Esophagus muscularis mucosa (tissue), 4 donors: ENCODE results near the gene KCNE2. TPM values are rescaled to one million over a fixed set of nuclear protein-coding genes. Genes with fewer than 3 reads are reported as not detected.
"Not testable (repeated sequence)": the region's sequence is repeated elsewhere in the genome, so short reads cannot be mapped to it uniquely, and the experiment has no call there.

ENCODE experiments used
- DNase-seq: peaks from one replicate; pipeline ENCODE4 v3.0.0-alpha.2; 2017; ENCODE audit errors: extremely low spot score
- H3K27ac ChIP-seq, 4 donors: fragments of 200-600 bp; sonication (generic); replicated peaks in 1 of 4; 1 replicate in 3 of 4; 2 replicates in 1 of 4; pipeline ENCODE4 v1.5.1; 2016 to 2019; ENCODE audit warnings: mild to moderate bottlenecking in 1 of 4
- H3K27me3 ChIP-seq, 4 donors: fragments of 200-600 bp; sonication (generic); one replicate each; pipeline versions ENCODE4 v1.5.1 to v1.6.0; 2016 to 2019
- H3K36me3 ChIP-seq, 4 donors: fragments of 200-600 bp; sonication (generic); one replicate each; pipeline ENCODE4 v1.5.1; 2016 to 2019
- H3K4me1 ChIP-seq, 4 donors: fragments of 200-600 bp; sonication (generic); one replicate each; pipeline ENCODE4 v1.5.1; 2016 to 2019
- H3K4me3 ChIP-seq, 4 donors: fragments of 200-600 bp; sonication (generic); 1 replicate in 2 of 4; 2 replicates in 2 of 4; pipeline ENCODE4 v1.5.1; 2016 to 2019; ENCODE audit warnings: mild to moderate bottlenecking in 4 of 4, moderate library complexity in 1 of 4
- H3K9me3 ChIP-seq, 4 donors: fragments of 200-600 bp; sonication (generic); 1 replicate in 3 of 4; 2 replicates in 1 of 4; pipeline ENCODE4 v1.5.1; 2016 to 2019
- EP300 ChIP-seq: sonication (generic); formaldehyde crosslinking; IDR thresholded peaks from one replicate; pipeline ENCODE4 v1.6.1; 2017; ENCODE audit warnings: antibody characterized with exemption
- POLR2A ChIP-seq: fragments of 450-650 bp; IDR thresholded peaks from one replicate; pipeline ENCODE4 v1.6.1; 2017; ENCODE audit warnings: antibody characterized with exemption, moderate library complexity, mild to moderate bottlenecking, low read depth
- POLR2AphosphoS5 ChIP-seq, 2 donors: sonication (generic); formaldehyde crosslinking; IDR thresholded peaks; one replicate each; pipeline ENCODE4 v1.6.1; 2017; ENCODE audit warnings: antibody characterized with exemption in 2 of 2
- WGBS: methylation state at CpG from one replicate; pipeline ENCODE4 v1.1.5; 2018; 5-methylcytosine and 5-hydroxymethylcytosine counted together
- intact Hi-C: fragments of 100-400 bp; cut with DNase I; formaldehyde crosslinking; loops from one replicate; pipeline ENCODE4 v1.15.1; 2023
- total RNA-seq, 4 donors: library from RNA; depleted of rRNA; stranded (reverse); fragments of >200 nt; gene quantifications; one replicate each; pipeline versions ENCODE4 v1.1.0 to v1.2.1, GENCODE V29; 2016
- TF ChIP-seq, protein P1 (sequence below), 3 experiments: fragments of 200-600 bp in 2 of 3; fragments of 450-650 bp in 1 of 3; sonication (generic) in 2 of 3; IDR thresholded peaks; one replicate each; pipeline ENCODE4 v1.5.1; 2017 to 2019; ENCODE audit warnings: antibody characterized with exemption in 3 of 3, mild to moderate bottlenecking in 2 of 3, moderate library complexity in 1 of 3

KCNE2 gene
- total RNA-seq, 4 donors from 2014 or later: 0.40 TPM; not detected in 3

DNA sequence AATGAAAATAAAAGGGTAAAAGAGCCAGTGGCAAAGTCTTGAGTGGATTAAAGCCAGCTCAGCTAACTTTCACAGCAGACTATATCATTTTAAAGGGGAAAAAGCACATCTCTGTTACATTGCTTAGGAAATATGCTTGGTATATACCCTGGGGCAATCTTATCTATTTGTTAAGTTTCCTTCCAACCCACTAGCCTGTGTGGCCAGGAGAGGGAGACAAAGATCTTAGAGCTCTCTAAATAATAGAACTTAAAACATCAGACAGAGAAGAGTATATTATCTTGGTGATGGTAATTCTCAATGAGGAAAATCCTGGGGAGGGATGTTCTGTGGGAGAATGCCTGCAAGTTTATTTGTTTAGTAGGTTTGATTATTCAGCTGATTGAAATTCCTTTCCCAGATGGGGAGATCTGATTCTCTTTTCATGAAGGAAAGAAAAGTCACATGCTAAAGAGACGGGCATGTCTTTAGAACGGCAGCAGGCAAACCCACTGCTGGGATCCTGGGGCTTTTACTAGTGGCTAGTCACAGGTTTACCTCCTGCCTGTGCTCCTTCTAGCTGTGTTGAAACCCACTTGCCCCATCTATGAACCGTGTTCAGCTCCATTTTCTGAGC, 3.6 kb downstream of the KCNE2 start:
- intact Hi-C loops: no loop called here
- Histone ChIP-seq H3K4me1 (peaks cover 0 to 4% (median 0%) of the 10 kb centered on the region in 4 donors), H3K27me3 (no peaks in the 10 kb centered on the region), H3K27ac (no peak overlapping the region), H3K9me3 (no peaks in the 10 kb centered on the region), H3K36me3 (no peaks in the 10 kb centered on the region), H3K4me3 (no peak overlapping the region)
- TF ChIP-seq POLR2A: no peak
- TF ChIP-seq, protein P1, sequence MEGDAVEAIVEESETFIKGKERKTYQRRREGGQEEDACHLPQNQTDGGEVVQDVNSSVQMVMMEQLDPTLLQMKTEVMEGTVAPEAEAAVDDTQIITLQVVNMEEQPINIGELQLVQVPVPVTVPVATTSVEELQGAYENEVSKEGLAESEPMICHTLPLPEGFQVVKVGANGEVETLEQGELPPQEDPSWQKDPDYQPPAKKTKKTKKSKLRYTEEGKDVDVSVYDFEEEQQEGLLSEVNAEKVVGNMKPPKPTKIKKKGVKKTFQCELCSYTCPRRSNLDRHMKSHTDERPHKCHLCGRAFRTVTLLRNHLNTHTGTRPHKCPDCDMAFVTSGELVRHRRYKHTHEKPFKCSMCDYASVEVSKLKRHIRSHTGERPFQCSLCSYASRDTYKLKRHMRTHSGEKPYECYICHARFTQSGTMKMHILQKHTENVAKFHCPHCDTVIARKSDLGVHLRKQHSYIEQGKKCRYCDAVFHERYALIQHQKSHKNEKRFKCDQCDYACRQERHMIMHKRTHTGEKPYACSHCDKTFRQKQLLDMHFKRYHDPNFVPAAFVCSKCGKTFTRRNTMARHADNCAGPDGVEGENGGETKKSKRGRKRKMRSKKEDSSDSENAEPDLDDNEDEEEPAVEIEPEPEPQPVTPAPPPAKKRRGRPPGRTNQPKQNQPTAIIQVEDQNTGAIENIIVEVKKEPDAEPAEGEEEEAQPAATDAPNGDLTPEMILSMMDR (IDR thresholded peaks at IDR 0.05): peak; percentile 57 to 76 (median 66)
- TF ChIP-seq POLR2AphosphoS5 (IDR thresholded peaks at IDR 0.05): no peak
- no peak for TF ChIP-seq EP300
- WGBS: 78% methylated on average over 3 of the region's 3 CpGs
- no peak for DNase-seq

DNA sequence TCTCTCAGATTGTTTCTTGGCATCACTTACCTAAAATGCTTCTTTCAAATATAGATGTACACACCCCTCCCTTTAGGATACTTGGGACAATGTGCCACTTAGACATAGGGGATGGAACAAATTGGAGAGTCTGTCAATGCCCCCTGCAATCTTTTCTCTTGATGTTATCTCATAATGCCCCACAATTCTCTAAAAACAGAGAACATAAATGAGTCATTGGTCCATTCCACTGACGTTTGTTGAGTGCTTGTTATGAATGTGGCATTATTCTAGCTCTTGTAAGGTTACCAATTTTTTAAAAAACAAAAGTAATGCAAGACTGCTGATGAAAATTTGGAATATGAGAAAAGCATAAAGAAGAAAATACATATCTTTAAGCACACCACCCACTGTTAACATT, 5.9 kb downstream of the KCNE2 start:
- H3K4me1 ChIP-seq: peaks cover 0 to 4% (median 0%) of the 10 kb centered on the region in 4 donors
- TF ChIP-seq POLR2AphosphoS5 (IDR thresholded peaks at IDR 0.05) (no peak), EP300 (no peak), POLR2A (no peak)
- TF ChIP-seq, protein P1 (IDR thresholded peaks at IDR 0.05): no peak
- 53% methylated on average over 1 of the region's 1 CpG for whole genome bisulfite sequencing
- no peaks in the 10 kb centered on the region for H3K9me3 ChIP-seq
- intact Hi-C loops: no loop called here
- H3K27ac ChIP-seq: no peak overlapping the region
- H3K27me3 ChIP-seq: no peaks in the 10 kb centered on the region
- DNase-seq: no peak
- H3K36me3 ChIP-seq: no peaks in the 10 kb centered on the region
- H3K4me3 ChIP-seq: no peak overlapping the region

DNA sequence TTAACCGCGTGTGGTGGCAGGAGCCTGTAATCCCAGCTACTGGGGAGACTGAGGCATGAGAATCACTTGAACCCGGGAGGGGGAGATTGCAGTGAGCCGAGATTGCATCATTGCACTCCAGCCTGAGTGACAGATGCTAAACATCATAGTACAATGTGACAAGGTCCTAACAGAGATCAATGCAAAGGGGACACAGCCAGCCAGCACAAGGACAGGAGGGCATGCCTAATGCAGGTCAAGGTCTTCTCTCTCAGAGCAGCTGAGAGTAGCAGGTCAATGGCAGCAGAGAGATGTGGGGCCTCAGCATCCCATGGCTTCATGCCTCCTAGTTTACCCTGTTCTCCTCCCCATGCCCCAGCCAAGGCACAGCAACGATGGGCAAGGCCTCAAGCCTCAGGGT, 8.5 kb downstream of the KCNE2 start:
- WGBS: 93% methylated on average over 5 of the region's 5 CpGs
- H3K27me3 ChIP-seq: no peaks in the 10 kb centered on the region
- TF ChIP-seq POLR2AphosphoS5 (IDR thresholded peaks at IDR 0.05) (no peak), POLR2A (no peak), EP300 (no peak)
- TF ChIP-seq, protein P1 (IDR thresholded peaks at IDR 0.05): no peak
- H3K36me3 ChIP-seq: no peaks in the 10 kb centered on the region
- intact Hi-C loops: no loop called here
- DNase-seq: no peak
- no peak overlapping the region for H3K27ac ChIP-seq
- no peaks in the 10 kb centered on the region for H3K9me3 ChIP-seq
- H3K4me3 ChIP-seq: no peak overlapping the region
- peaks cover 0 to under 1% (median 0%) of the 10 kb centered on the region in 4 donors for H3K4me1 ChIP-seq

DNA sequence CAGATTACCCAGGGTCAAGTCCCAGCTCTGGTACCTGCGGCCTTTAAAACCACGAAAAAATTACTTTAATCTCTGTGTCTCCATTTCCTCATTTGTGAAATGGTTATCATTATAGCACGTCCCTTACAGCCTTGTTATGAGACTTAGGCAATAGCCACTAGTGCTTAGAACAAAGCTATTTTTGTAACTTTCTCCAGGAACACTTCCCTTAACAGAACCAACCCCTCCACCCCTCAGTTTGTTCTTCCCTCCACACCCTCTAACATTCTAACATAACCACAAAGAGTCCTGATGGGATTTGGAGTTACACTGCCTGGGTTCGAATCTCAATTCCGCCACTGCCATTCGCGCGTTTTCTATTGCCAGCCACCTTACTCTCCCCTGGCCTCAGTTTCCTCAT, 10.7 kb downstream of the KCNE2 start:
- H3K27me3 ChIP-seq, H3K27ac ChIP-seq, H3K9me3 ChIP-seq, H3K4me3 ChIP-seq, intact Hi-C loops, H3K36me3 ChIP-seq, H3K4me1 ChIP-seq, DNase-seq: not testable (repeated sequence)
- no CpG with 5 or more reads among the region's 8 CpGs for WGBS

DNA sequence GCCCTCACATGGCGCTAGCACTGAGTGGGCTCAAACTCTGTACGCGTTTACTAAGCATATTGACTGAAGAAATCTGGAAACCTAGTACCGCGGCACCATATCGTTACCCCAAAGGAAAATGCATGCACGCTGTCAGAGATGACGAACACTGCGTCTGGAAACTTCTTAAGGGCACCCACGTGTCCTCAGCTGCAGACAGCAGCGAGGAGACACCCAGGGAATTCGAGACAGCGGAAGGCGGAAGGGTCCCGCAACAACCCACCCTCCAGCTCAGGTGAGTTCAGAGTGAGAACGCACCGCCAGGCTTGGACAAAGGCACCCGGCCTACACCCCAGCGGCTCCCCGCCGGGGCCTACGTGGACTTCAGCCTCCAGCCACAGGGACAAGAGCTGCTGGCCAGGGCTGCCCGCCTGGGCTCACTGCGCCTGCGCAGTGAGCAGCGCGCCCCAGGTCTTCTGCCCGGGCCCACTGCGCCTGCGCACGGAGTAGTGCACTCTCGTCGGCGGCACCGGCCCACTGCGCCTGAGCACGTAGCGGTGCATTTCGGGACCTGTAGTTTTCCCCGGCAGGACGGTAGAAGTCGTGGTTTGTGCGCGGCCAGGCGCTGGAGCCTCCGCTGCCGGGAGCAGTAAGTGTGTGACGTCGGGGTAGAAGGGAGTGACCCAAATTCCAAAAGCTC, 11.3 kb downstream of the KCNE2 start, which contains the start of gene SMIM11:
Gene SMIM11, plus strand, starts transcription at position 568 of the 679 bp plus-strand sequence. CDS start 3,998 bp downstream, outside the sequence.
- H3K27me3 ChIP-seq, DNase-seq, H3K36me3 ChIP-seq, intact Hi-C loops, H3K4me3 ChIP-seq, H3K9me3 ChIP-seq, H3K27ac ChIP-seq, H3K4me1 ChIP-seq: not testable (repeated sequence)
- WGBS: no CpG with 5 or more reads among the region's 49 CpGs

DNA sequence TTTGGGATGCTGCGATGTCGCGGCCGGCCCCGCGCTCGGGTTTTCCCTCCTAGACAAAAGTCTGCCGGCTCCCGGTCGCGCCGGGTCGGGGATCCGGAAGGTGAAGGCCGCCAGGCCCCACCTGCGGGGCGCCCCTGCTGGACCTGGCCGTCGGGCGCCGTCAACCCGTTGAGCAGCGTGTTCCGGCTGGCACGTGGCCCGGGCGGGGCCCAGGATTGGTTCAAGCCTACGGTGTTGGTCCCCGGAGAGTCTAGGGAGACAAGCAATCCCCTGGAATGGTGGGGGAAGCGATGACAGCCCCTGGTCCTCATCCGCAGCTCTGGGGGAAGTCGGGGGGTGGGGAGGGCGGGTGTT, 11.8 kb downstream of the KCNE2 start:
- DNase-seq, H3K4me1 ChIP-seq, H3K4me3 ChIP-seq, intact Hi-C loops, H3K27ac ChIP-seq, H3K36me3 ChIP-seq, H3K9me3 ChIP-seq, H3K27me3 ChIP-seq: not testable (repeated sequence)
- WGBS: no CpG with 5 or more reads among the region's 33 CpGs

DNA sequence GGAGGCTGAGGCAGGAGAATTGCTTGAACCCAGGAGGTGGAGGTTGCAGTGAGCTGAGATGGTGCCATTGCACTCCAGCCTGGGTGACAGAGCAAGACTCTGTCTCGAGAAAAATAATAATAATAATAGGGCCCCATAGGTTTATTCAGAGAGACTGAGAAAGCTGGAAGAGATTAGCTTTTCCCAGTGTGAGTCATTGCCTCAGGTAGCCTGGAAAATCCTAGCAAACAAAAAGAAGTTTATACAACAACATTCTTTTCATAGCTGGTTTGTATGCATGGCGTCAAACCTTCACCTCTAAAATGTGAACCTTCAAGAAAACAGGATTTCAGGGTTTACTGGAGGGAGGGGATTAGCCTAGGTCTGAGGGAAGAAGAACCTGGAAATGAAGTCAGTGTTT, 19.3 kb downstream of the KCNE2 start:
- H3K4me1 ChIP-seq, H3K4me3 ChIP-seq, H3K9me3 ChIP-seq, intact Hi-C loops, H3K27me3 ChIP-seq, H3K36me3 ChIP-seq, DNase-seq, H3K27ac ChIP-seq: not testable (repeated sequence)
- no CpG with 5 or more reads among the region's 2 CpGs for WGBS

DNA sequence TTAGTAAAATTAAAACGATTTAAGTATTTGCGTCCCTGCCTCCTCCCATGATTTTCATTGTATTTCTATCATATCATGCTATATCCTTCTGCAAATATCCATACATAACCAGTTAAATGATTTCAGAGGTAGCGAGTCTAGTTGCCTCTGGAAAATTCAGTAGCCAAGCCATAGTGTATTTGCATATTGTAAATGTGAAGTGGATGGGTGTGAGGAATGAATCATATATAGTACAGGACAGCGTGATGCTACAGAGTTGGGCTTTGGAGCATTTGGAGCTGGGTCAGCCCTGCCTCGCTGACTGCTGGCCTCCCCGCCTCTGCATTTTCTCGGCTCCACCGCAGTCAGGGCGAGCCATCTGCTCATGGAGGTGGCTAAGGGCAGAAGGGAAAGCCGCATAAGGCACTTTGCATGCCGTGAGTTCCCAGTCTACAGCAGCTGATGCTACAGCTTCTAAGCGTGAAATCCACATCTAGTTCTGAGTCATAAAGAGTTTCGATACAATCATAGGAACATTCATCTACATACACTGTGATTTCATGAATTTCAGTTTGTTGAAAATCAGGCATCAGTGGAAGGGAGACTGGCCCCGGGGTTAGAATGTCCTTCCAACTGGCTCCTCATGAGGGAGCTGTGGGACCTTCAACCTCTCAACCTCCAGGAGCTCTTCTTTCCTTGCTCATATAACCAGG, 20.1 kb downstream of the KCNE2 start:
- H3K4me3 ChIP-seq, intact Hi-C loops, H3K4me1 ChIP-seq, H3K27me3 ChIP-seq, H3K9me3 ChIP-seq, H3K36me3 ChIP-seq, H3K27ac ChIP-seq, DNase-seq: not testable (repeated sequence)
- WGBS: no CpG with 5 or more reads among the region's 14 CpGs

DNA sequence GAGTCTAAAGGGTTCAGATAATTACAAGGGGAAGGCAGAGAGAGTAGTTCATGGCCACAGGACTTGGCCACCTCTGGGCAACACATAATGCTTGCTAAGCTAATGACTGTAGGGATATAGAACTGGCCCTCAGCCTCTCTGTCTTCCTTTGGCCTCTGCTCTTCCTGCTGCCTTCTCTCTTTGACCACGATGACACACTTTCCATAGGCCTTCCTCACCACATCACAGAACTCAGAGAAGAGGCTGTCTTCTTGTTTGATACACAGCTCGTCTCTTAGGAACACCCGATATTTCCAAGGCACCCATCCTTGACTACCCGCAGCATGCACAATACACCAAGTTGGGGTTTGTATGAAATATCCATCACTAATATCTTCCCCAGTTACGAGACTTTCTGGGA, 36.7 kb downstream of the KCNE2 start:
- DNase-seq: not testable (repeated sequence)

More for the DNA sequence above, 36.7 kb downstream of the KCNE2 start:
- H3K36me3 ChIP-seq, H3K27me3 ChIP-seq, intact Hi-C loops, H3K4me1 ChIP-seq, H3K9me3 ChIP-seq, H3K27ac ChIP-seq, H3K4me3 ChIP-seq: not testable (repeated sequence)
- WGBS: no CpG with 5 or more reads among the region's 5 CpGs
